SU-DHL-6 (cell line): ENCODE measurements around the gene GAB4.

Experiments
- H2AFZ ChIP-seq: fragments of 200-600 bp; sonication (generic); 2 replicates; pipeline ENCODE4 v1.6.1; 2014; ENCODE audit warnings: low read depth, mild to moderate bottlenecking, moderate library complexity, mixed read lengths, antibody characterized with exemption, low read length; ENCODE audit not compliant: severe bottlenecking
- H3F3A ChIP-seq: fragments of 200-600 bp; shearing (Covaris generic); 2 replicates; pipeline ENCODE4 v1.6.0; 2016; ENCODE audit warnings: antibody characterized with exemption, mild to moderate bottlenecking; ENCODE audit not compliant: insufficient read depth
- H3K27ac ChIP-seq: fragments of 200-600 bp; sonication (generic); 2 replicates; pipeline ENCODE4 v1.5.1; 2016; ENCODE audit warnings: low read depth, mild to moderate bottlenecking, low read length, moderate library complexity, mixed read lengths
- H3K27me3 ChIP-seq: fragments of 200-600 bp; sonication (generic), shearing (Covaris generic); 2 replicates; pipeline ENCODE4 v1.6.0; 2014; ENCODE audit warnings: mild to moderate bottlenecking, low read length
- H3K36me3 ChIP-seq: fragments of 200-600 bp; sonication (generic); 2 replicates; pipeline ENCODE4 v1.6.1; 2014; ENCODE audit warnings: mild to moderate bottlenecking, low read length, mixed read lengths
- H3K4me2 ChIP-seq: fragments of 300-600, 200-600 bp; shearing (Covaris generic), sonication (generic); 2 replicates; pipeline ENCODE4 v1.6.0; 2014; ENCODE audit warnings: low read length, low read depth, mild to moderate bottlenecking; ENCODE audit not compliant: poor library complexity, severe bottlenecking
- H3K4me3 ChIP-seq: fragments of 200-600 bp; sonication (generic); 2 replicates; pipeline ENCODE4 v1.5.1; 2014; ENCODE audit warnings: antibody characterized with exemption, low read length, mild to moderate bottlenecking, mixed read lengths; ENCODE audit not compliant: insufficient read depth, poor library complexity, severe bottlenecking
- H3K79me2 ChIP-seq: fragments of 200-600 bp; sonication (generic); 2 replicates; pipeline ENCODE4 v1.6.1; 2014; ENCODE audit warnings: mild to moderate bottlenecking, low read length, moderate library complexity; ENCODE audit not compliant: insufficient read depth
- H3K9ac ChIP-seq: fragments of 200-600 bp; sonication (generic); 2 replicates; pipeline ENCODE4 v1.7.0; 2014; ENCODE audit warnings: mild to moderate bottlenecking, low read length
- H3K9me2 ChIP-seq: fragments of 200-600 bp; sonication (generic); replicated peaks from 2 replicates; pipeline ENCODE4 v1.6.1; 2014; ENCODE audit warnings: low read length; ENCODE audit not compliant: insufficient read depth
- H3K9me3 ChIP-seq: fragments of 200-600 bp; sonication (generic); 2 replicates; pipeline ENCODE4 v1.6.1; 2014; ENCODE audit warnings: low read length, mixed read lengths; ENCODE audit not compliant: insufficient read depth
- H4K20me1 ChIP-seq: fragments of 200-600 bp; sonication (generic); 2 replicates; pipeline ENCODE4 v1.6.1; 2014; ENCODE audit warnings: low read depth, mild to moderate bottlenecking, antibody characterized with exemption, low read length, moderate library complexity, mixed read lengths
- EZH2phosphoT487 ChIP-seq: fragments of 200-600 bp; sonication (generic), shearing (Covaris generic); conservative IDR thresholded peaks from 2 replicates; pipeline ENCODE4 v1.6.1; 2018; ENCODE audit warnings: mild to moderate bottlenecking, antibody characterized with exemption, low read length, moderate library complexity, mixed read lengths
- TF ChIP-seq, protein P1 (sequence below): fragments of 200-600 bp; sonication (generic); IDR thresholded peaks from one replicate; pipeline ENCODE4 v1.5.1; 2017; ENCODE audit warnings: antibody characterized with exemption, mild to moderate bottlenecking, low read length, moderate library complexity; ENCODE audit not compliant: insufficient read depth, poor library complexity, severe bottlenecking

GAB4 gene

DNA sequence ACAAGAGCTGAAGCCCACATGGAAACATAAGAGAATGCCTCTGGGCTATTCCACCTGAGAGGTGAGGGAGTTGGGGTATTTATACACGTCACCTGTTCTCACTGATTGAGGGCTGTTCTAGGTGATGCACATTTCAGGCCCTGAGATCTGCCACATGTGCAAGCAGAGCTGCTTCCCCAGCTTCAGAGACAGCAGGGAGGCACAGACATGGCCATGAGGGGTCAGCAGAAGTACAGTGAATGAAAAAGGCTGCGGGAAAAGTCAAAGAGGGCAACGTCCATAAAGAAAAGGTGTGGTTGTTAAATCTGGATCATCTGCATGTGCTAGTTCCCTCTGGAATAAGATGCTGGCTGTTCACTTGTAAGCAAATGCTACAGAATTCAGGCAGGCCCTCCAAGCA, 75.4 kb downstream of the GAB4 start:
- TF ChIP-seq EZH2phosphoT487: no peak
- TF ChIP-seq, protein P1, sequence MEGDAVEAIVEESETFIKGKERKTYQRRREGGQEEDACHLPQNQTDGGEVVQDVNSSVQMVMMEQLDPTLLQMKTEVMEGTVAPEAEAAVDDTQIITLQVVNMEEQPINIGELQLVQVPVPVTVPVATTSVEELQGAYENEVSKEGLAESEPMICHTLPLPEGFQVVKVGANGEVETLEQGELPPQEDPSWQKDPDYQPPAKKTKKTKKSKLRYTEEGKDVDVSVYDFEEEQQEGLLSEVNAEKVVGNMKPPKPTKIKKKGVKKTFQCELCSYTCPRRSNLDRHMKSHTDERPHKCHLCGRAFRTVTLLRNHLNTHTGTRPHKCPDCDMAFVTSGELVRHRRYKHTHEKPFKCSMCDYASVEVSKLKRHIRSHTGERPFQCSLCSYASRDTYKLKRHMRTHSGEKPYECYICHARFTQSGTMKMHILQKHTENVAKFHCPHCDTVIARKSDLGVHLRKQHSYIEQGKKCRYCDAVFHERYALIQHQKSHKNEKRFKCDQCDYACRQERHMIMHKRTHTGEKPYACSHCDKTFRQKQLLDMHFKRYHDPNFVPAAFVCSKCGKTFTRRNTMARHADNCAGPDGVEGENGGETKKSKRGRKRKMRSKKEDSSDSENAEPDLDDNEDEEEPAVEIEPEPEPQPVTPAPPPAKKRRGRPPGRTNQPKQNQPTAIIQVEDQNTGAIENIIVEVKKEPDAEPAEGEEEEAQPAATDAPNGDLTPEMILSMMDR: no peak
- Histone ChIP-seq H3K4me2 (no peak overlapping the region), H3K79me2 (no peaks in the 10 kb centered on the region), H3K27ac (no peak overlapping the region), H3K36me3 (no peaks in the 10 kb centered on the region), H3K9me2 (no peaks in the 10 kb centered on the region), H4K20me1 (no peaks in the 10 kb centered on the region), H2AFZ (no peak overlapping the region), H3K27me3 (no peaks in the 10 kb centered on the region), H3K9ac (no peak overlapping the region), H3K9me3 (no peaks in the 10 kb centered on the region), H3F3A (no peaks in the 10 kb centered on the region), H3K4me3 (no peak overlapping the region)

DNA sequence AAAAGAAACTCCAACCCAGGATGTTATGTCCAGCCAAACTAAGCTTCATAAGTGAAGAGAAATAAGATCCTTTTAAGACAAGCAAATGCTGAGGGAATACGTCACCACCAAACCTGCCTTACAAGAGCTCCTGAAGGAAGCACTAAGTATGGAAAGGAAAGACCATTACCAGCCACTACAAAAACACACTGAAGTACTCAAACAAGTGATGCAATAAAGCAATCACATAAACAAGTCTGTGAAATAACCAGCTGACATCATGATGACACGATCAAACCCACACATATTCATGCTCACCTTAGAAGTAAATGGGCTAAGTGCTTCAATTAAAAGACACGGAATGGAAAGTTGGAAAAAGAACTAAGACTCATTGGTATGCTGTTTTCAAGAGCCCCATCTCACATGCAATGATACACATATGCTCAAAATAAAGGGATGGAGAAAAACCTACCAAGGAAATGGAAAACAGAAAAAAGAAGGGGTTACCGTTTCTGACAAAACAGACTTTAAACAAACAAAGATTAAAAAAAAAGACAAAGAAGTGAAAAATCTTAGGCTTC, 82.5 kb downstream of the GAB4 start:
- no peaks in the 10 kb centered on the region for H3K9me2 ChIP-seq
- no peak for TF ChIP-seq EZH2phosphoT487
- TF ChIP-seq, protein P1: no peak
- no peaks in the 10 kb centered on the region for H3K36me3 ChIP-seq
- H3K27me3 ChIP-seq: no peaks in the 10 kb centered on the region
- peaks cover 9% of the 10 kb centered on the region; the same call in 1 of the 2 replicates for H3F3A ChIP-seq
- no peak overlapping the region for H3K4me2 ChIP-seq
- no peak overlapping the region for H3K9ac ChIP-seq
- H3K79me2 ChIP-seq: no peaks in the 10 kb centered on the region
- H3K4me3 ChIP-seq: no peak overlapping the region
- no peak overlapping the region for H2AFZ ChIP-seq
- no peaks in the 10 kb centered on the region for H4K20me1 ChIP-seq
- H3K27ac ChIP-seq: no peak overlapping the region
- H3K9me3 ChIP-seq: no peaks in the 10 kb centered on the region

DNA sequence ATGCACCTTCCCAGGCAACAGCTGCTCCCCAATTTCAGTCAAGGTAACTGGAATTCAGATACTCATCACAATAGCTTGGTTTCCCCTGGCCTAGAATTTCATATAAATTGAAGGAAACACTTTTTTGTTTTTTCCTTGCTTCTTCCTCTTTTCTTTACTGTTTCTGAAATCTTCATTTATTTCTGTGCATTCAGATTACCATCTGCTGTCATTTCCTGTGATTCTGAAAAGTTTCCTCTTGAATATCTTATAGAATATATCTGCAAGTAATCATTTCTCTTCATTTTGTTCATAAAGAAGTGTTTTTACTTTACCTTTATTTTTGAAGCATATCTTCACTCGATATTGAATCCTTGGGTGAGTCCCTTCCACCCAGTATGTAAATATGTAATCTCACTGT, 85.3 kb downstream of the GAB4 start:
- Histone ChIP-seq H3K27ac (peak overlapping the region; percentile 76), H3K9me2 (no peaks in the 10 kb centered on the region), H4K20me1 (no peaks in the 10 kb centered on the region), H3K4me3 (peak overlapping the region; percentile 32), H3K79me2 (no peaks in the 10 kb centered on the region), H3K9ac (peak overlapping the region; percentile 11; the same call in 1 of the 2 replicates), H3K27me3 (no peaks in the 10 kb centered on the region), H3K9me3 (no peaks in the 10 kb centered on the region), H3K36me3 (no peaks in the 10 kb centered on the region), H3F3A (peaks cover 9% of the 10 kb centered on the region; the same call in 1 of the 2 replicates), H2AFZ (peak overlapping the region; percentile 48), H3K4me2 (peak overlapping the region; percentile 61)
- TF ChIP-seq EZH2phosphoT487: no peak
- TF ChIP-seq, protein P1: no peak
